HCT116 (cell line): Measurements from ENCODE around the gene KIRREL1. TPM values are rescaled to one million over a fixed set of nuclear protein-coding genes. Genes with fewer than 3 reads are reported as not detected.
"Not testable (repeated sequence)": the region's sequence is repeated elsewhere in the genome, so short reads cannot be mapped to it uniquely, and the experiment has no call there.

ENCODE experiments used
- ATAC-seq: fragments of 200-7000 bp; cut with Tn5 transposase; 2 replicates; pipeline ENCODE4 v1.9.1; 2020; ENCODE audit warnings: mild to moderate bottlenecking, moderate library complexity
- BruUV-seq: library from RNA; stranded (reverse); fragments of 400-500 nt; replicated peaks from 2 replicates; lab custom pipeline; 2021; lab: Mats Ljungman, UMichigan
- CTCF ChIA-PET: fragments of 300-600 bp; sonication (Branson Sonifier 250); formaldehyde crosslinking; loops from one replicate; lab custom pipeline; 2021; ENCODE audit warnings: antibody characterized with exemption; lab: Charles Lee
- POLR2A ChIA-PET: fragments of 300-600, 350-600 bp; sonication (Branson Sonifier 250); formaldehyde crosslinking; loops from one replicate; lab custom pipeline; 2021; ENCODE audit warnings: antibody characterized with exemption; lab: Charles Lee
- RAD21 ChIA-PET, 2 experiments: fragments of 300-600 bp; sonication (Branson Sonifier 250); formaldehyde crosslinking; loops; one replicate each; lab custom pipeline; 2023; ENCODE audit warnings: low total read pairs in 2 of 2; ENCODE audit not compliant: uncharacterized antibody in 2 of 2, unreplicated experiment in 2 of 2, low non-redundant PET in 1 of 2; lab: Charles Lee
- DNase-seq: peaks from one replicate; pipeline ENCODE4 v3.0.0-alpha.2; 2010; ENCODE audit warnings: low read depth, low spot score
- H2AFZ ChIP-seq: fragments of 200-600 bp; shearing (Covaris generic), sonication (generic); 2 replicates; pipeline ENCODE4 v1.6.1; 2017; ENCODE audit warnings: low read depth, mixed run types, mixed read lengths, antibody characterized with exemption, low read length; ENCODE audit not compliant: poor library complexity, severe bottlenecking
- H3K27ac ChIP-seq: 2 replicates; pipeline ENCODE4 v1.5.1; 2012; ENCODE audit warnings: low read depth, low read length
- H3K27me3 ChIP-seq: fragments of 200-600 bp; sonication (generic); 2 replicates; pipeline ENCODE4 v1.6.1; 2016; ENCODE audit warnings: mixed run types, low read length, mixed read lengths; ENCODE audit not compliant: insufficient read depth
- H3K36me3 ChIP-seq, 2 experiments: fragments of 200-500 bp in 1 of 2; fragments of 200-600 bp in 1 of 2; sonication (Bioruptor generic) in 1 of 2; sonication (generic) in 1 of 2; 2 replicates each; pipeline versions ENCODE4 v1.5.1 to v1.6.1; 2014 to 2016; ENCODE audit warnings: low read length in 2 of 2, inconsistent platforms in 1 of 2, mixed read lengths in 1 of 2, mixed run types in 1 of 2; ENCODE audit not compliant: insufficient read depth in 2 of 2, control insufficient read depth in 1 of 2
- H3K4me1 ChIP-seq, 2 experiments: fragments of 200-600 bp in 1 of 2; sonication (generic) in 1 of 2; 2 replicates each; pipeline versions ENCODE4 v1.5.1 to v1.6.1; 2012 to 2017; ENCODE audit warnings: low read length in 2 of 2, inconsistent platforms in 1 of 2, mild to moderate bottlenecking in 1 of 2, mixed read lengths in 1 of 2, mixed run types in 1 of 2, moderate library complexity in 1 of 2; ENCODE audit not compliant: insufficient read depth in 2 of 2, control insufficient read depth in 1 of 2
- H3K4me2 ChIP-seq: fragments of 200-600 bp; sonication (generic); 2 replicates; pipeline ENCODE4 v1.6.1; 2017; ENCODE audit warnings: mixed run types, low read length, mixed read lengths
- H3K4me3 ChIP-seq, 2 experiments: fragments of 200-600 bp in 1 of 2; sonication (generic) in 1 of 2; replicated peaks in 1 of 2; 2 replicates each; pipeline ENCODE4 v1.5.1; 2011 to 2016; ENCODE audit warnings: low read length in 2 of 2, control low read depth in 1 of 2, low read depth in 1 of 2, mild to moderate bottlenecking in 1 of 2, mixed read lengths in 1 of 2, mixed run types in 1 of 2
- H3K79me2 ChIP-seq: fragments of 200-600 bp; sonication (generic); 2 replicates; pipeline ENCODE4 v1.6.1; 2017; ENCODE audit warnings: mild to moderate bottlenecking, mixed run types, low read length, moderate library complexity, mixed read lengths; ENCODE audit not compliant: insufficient read depth
- H3K9ac ChIP-seq: fragments of 200-600 bp; sonication (generic); 2 replicates; pipeline ENCODE4 v1.6.1; 2016; ENCODE audit warnings: low read length, mixed read lengths
- H3K9me2 ChIP-seq: fragments of 200-600 bp; sonication (generic), shearing (Covaris generic); 2 replicates; pipeline ENCODE4 v1.6.1; 2017; ENCODE audit warnings: mixed run types, mild to moderate bottlenecking, moderate library complexity; ENCODE audit not compliant: insufficient read depth
- H3K9me3 ChIP-seq, 2 experiments: fragments of 200-500 bp in 1 of 2; fragments of 200-600 bp in 1 of 2; sonication (Bioruptor generic) in 1 of 2; sonication (generic) in 1 of 2; 2 replicates each; pipeline ENCODE4 v1.6.1; 2014 to 2017; ENCODE audit warnings: low read length in 2 of 2, mixed read lengths in 2 of 2, inconsistent platforms in 1 of 2, low read depth in 1 of 2, mild to moderate bottlenecking in 1 of 2, mixed run types in 1 of 2, moderate library complexity in 1 of 2; ENCODE audit not compliant: control insufficient read depth in 1 of 2, insufficient read depth in 1 of 2
- H4K20me1 ChIP-seq: fragments of 200-600 bp; sonication (generic), shearing (Covaris generic); 2 replicates; pipeline ENCODE4 v1.6.1; 2017; ENCODE audit warnings: mixed run types, mild to moderate bottlenecking, moderate library complexity; ENCODE audit not compliant: insufficient read depth
- CBX3 ChIP-seq: IDR thresholded peaks from 2 replicates; pipeline ENCODE4 v1.6.1; 2012; ENCODE audit warnings: low read depth
- CEBPB ChIP-seq: IDR thresholded peaks from 2 replicates; pipeline ENCODE4 v1.6.1; 2012; ENCODE audit warnings: low read depth
- CTCF ChIP-seq, 3 experiments: fragments of 200-600 bp in 1 of 3; sonication (generic) in 1 of 3; IDR thresholded peaks in 2 of 3; conservative IDR thresholded peaks in 1 of 3; 2 replicates each; pipeline ENCODE4 v1.5.1; 2012 to 2017; ENCODE audit warnings: low read depth in 2 of 3, low read length in 2 of 3, antibody characterized with exemption in 1 of 3, borderline replicate concordance in 1 of 3, control low read depth in 1 of 3, mild to moderate bottlenecking in 1 of 3, mixed read lengths in 1 of 3, mixed run types in 1 of 3, moderate library complexity in 1 of 3; ENCODE audit not compliant: insufficient read depth in 1 of 3
- JUND ChIP-seq: IDR thresholded peaks from 2 replicates; pipeline ENCODE4 v1.6.1; 2012
- POLR2AphosphoS5 ChIP-seq: IDR thresholded peaks from 2 replicates; pipeline ENCODE4 v1.6.1; 2011; ENCODE audit warnings: mild to moderate bottlenecking, low read depth, low read length, moderate library complexity
- RAD21 ChIP-seq: IDR thresholded peaks from 2 replicates; pipeline ENCODE4 v1.6.1; 2012; ENCODE audit warnings: low read depth, mild to moderate bottlenecking
- SP1 ChIP-seq: IDR thresholded peaks from 2 replicates; pipeline ENCODE4 v1.6.1; 2012; ENCODE audit warnings: low read depth
- SRF ChIP-seq: IDR thresholded peaks from 2 replicates; pipeline ENCODE4 v1.6.1; 2012; ENCODE audit warnings: low read depth
- TCF7L2 ChIP-seq: IDR thresholded peaks from 2 replicates; pipeline ENCODE4 v1.7.0; 2011; ENCODE audit warnings: borderline replicate concordance, inconsistent platforms; ENCODE audit not compliant: insufficient read depth, insufficient read length; ENCODE audit errors: extremely low read depth
- YY1 ChIP-seq: IDR thresholded peaks from 2 replicates; pipeline ENCODE4 v1.6.1; 2011; ENCODE audit warnings: low read length, low read depth, moderate library complexity, mild to moderate bottlenecking; ENCODE audit not compliant: insufficient replicate concordance; ENCODE audit errors: extremely low read depth
- ZFX ChIP-seq: fragments of 450-650 bp; IDR thresholded peaks from 2 replicates; pipeline ENCODE4 v1.6.1; 2017
- intact Hi-C: fragments of 100-400 bp; cut with micrococcal nuclease; formaldehyde crosslinking; loops from 2 replicates; pipeline ENCODE4 v1.10.0; 2022
- total RNA-seq: library from RNA; stranded (reverse); gene quantifications from one replicate; pipeline ENCODE4 v1.2.1, GENCODE V29; 2021; ENCODE audit not compliant: unreplicated experiment
- TF ChIP-seq, protein P1 (sequence below): IDR thresholded peaks from 2 replicates; pipeline ENCODE4 v1.6.1; 2012

KIRREL1 gene
- total RNA-seq, 1 experiment from 2014 or later, result 20.0 TPM

DNA sequence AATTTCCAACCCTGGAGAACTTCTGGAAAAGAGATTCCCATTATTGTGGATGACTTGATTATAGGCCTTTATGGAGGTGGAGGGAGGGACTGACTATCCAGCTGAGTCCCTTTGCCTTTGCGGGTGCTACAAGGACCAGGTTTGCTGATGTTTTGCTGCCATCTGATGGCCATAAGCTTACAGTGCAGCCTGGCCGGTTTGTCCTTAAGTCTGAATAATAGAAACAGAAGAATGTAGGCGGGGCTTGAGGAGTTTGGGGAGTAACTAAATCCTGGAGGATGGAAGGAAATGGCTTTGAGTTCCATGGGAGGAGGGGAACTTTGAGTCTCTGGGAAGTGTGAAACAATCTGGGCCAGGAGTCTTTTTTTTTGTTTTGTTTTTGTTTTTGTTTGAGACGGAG lies 131.6 kb downstream of the KIRREL1 start:
- TF ChIP-seq CTCF (IDR thresholded peaks at IDR 0.05 in 2 of 3, conservative IDR thresholded peaks at IDR 0.05 in 1 of 3; ENCODE audit: borderline replicate concordance in 1 of 3, insufficient read depth in 1 of 3, low read depth in 2 of 3, low read length in 2 of 3), result peak; percentile 94 to 96 (median 95)
- TF ChIP-seq CBX3, result 0 out of 2 replicates have a peak, but pooled peaks have one; percentile 19
- TF ChIP-seq YY1, result peak; percentile 33
- no peak for TF ChIP-seq JUND
- TF ChIP-seq CEBPB, result no peak
- peak; percentile 54 for TF ChIP-seq SP1
- peak; percentile 97 for TF ChIP-seq RAD21
- TF ChIP-seq, all 23 proteins: peak for 5
- ATAC-seq, result peak; percentile 92
- H3K79me2 ChIP-seq, result no peaks in the 10 kb centered on the region
- no peaks in the 10 kb centered on the region for H3K36me3 ChIP-seq
- H3K9ac ChIP-seq, result no peak overlapping the region
- H3K9me2 ChIP-seq, result no peaks in the 10 kb centered on the region
- no TSS peak for BruUV-seq
- no peak overlapping the region for H2AFZ ChIP-seq
- no peak overlapping the region for H3K4me2 ChIP-seq
- ChIA-PET POLR2A (interaction anchor here (0.6 to 1.6 kb wide), 4 partner anchors 161 to 230 kb away, joined by 3 to 7 read pairs (median 3); no protein-coding TSS in a partner anchor), CTCF (interaction anchor here (0.6 to 15.6 kb wide), 19 partner anchors 8 to 1921 kb away, joined by 3 to 393 read pairs (median 5); partner anchors contain the start of gene KIRREL1), RAD21 (interaction anchor here (0.5 to 2.0 kb wide), 7 partner anchors 32 to 545 kb away, joined by 3 to 14 read pairs (median 3); no protein-coding TSS in a partner anchor)
- no peak overlapping the region for H3K4me3 ChIP-seq
- DNase-seq, result peak; percentile 89
- H4K20me1 ChIP-seq, result no peaks in the 10 kb centered on the region
- H3K4me1 ChIP-seq, result 0 out of 4 replicates have a peak, but pooled peaks cover 0 to 2% of the 10 kb centered on the region in 2 experiments
- H3K9me3 ChIP-seq, result no peaks in the 10 kb centered on the region
- H3K27me3 ChIP-seq, result peaks cover 5% of the 10 kb centered on the region; the same call in 1 of the 2 replicates
- no peak overlapping the region for H3K27ac ChIP-seq
- intact Hi-C loops, result loop anchor here (1.0 to 10.0 kb wide), 9 partner anchors 38 to 960 kb away; no protein-coding TSS in a partner anchor

DNA sequence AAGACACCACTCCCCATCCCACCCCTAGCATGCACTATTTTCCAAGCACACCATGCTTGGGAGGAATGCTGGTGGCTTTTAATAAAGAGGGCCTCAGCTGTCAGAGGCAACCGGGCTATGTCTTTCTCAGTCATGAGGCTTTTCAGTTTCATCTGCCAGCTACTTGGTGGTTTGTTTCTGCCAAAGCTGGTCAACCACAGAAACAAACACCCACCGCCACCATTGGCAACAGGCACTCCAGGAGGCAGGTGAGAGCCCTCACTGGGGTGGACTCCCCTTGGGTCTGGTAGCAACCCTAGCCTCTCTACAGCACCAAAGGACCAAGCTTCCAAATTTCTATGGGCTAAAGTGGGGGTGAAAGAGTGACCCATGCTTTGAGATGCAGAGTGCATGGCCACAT lies 133.0 kb downstream of the KIRREL1 start:
- intact Hi-C loops, result loop anchor here (10.0 kb wide), 5 partner anchors 432 to 962 kb away; no protein-coding TSS in a partner anchor
- Histone ChIP-seq H4K20me1 (no peaks in the 10 kb centered on the region), H3K9me3 (no peaks in the 10 kb centered on the region), H3K36me3 (no peaks in the 10 kb centered on the region), H3K4me3 (no peak overlapping the region), H3K27ac (no peak overlapping the region), H3K79me2 (no peaks in the 10 kb centered on the region), H3K9ac (no peak overlapping the region), H3K4me1 (0 out of 4 replicates have a peak, but pooled peaks cover 0 to 2% of the 10 kb centered on the region in 2 experiments), H3K9me2 (no peaks in the 10 kb centered on the region), H2AFZ (no peak overlapping the region)
- RAD21 ChIA-PET, result no interaction called here
- POLR2A ChIA-PET, result no interaction called here
- ATAC-seq (no peak), DNase-seq (no peak)
- TF ChIP-seq, protein P1, sequence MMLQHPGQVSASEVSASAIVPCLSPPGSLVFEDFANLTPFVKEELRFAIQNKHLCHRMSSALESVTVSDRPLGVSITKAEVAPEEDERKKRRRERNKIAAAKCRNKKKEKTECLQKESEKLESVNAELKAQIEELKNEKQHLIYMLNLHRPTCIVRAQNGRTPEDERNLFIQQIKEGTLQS, result no peak
- TF ChIP-seq SP1 (no peak), ZFX (no peak), JUND (no peak), POLR2AphosphoS5 (no peak), SRF (no peak), CEBPB (no peak), TCF7L2 (no peak)
- TF ChIP-seq, all 23 proteins: peak for 0
- no TSS peak for BruUV-seq
- CTCF ChIA-PET, result no interaction called here
- H3K4me2 ChIP-seq, result no peak overlapping the region
- peaks cover 4% of the 10 kb centered on the region; the same call in 1 of the 2 replicates for H3K27me3 ChIP-seq

DNA sequence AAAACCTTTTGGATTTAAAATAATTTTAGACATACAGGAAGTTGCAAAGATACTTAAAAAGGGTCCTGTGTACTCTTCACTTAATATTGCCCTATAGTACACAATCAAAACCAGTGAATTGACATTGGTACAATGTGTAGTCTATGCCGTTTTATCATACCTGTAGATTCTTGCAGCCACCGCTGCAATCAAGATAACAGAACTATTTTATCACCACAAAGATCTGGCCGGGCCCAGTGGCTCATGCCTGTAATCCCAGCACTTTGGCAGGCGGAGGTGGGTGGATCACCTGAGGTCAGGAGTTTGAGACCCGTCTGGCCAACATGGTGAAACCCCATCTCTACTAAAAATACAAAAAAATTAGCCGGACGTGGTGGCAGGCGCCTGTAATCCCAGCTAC lies 135.1 kb downstream of the KIRREL1 start:
- H4K20me1 ChIP-seq, H3K9ac ChIP-seq, H3K4me1 ChIP-seq, H3K27ac ChIP-seq, H3K9me3 ChIP-seq, RAD21 ChIA-PET, POLR2A ChIA-PET, H3K4me2 ChIP-seq, DNase-seq, BruUV-seq, H3K79me2 ChIP-seq, CTCF ChIA-PET, H3K9me2 ChIP-seq, H3K27me3 ChIP-seq, H3K4me3 ChIP-seq, ATAC-seq, H3K36me3 ChIP-seq, H2AFZ ChIP-seq: not testable (repeated sequence)
- intact Hi-C loops, result loop anchor here (10.0 kb wide), 5 partner anchors 434 to 964 kb away; no protein-coding TSS in a partner anchor
